IMR-90 (cell line): ENCODE measurements around the gene FCMR. TPM values are rescaled to one million over a fixed set of nuclear protein-coding genes. Genes with fewer than 3 reads are reported as not detected.

ENCODE experiments used
- ATAC-seq: fragments of 200-7000 bp; cut with Tn5 transposase; 2 replicates; pipeline ENCODE4 v1.9.1; 2020; ENCODE audit warnings: low read depth, mild to moderate bottlenecking, moderate library complexity
- BruUV-seq: library from RNA; stranded (reverse); fragments of 400-500 nt; replicated peaks from 2 replicates; lab custom pipeline; 2021; lab: Mats Ljungman, UMichigan
- CTCF ChIA-PET: fragments of 300-600 bp; formaldehyde crosslinking; extraction: SDS; loops from one replicate; lab custom pipeline; 2021; ENCODE audit warnings: antibody characterized with exemption; lab: Yijun Ruan, JAX
- POLR2A ChIA-PET: fragments of 300-600 bp; sonication (Branson Sonifier 250); formaldehyde crosslinking; loops from one replicate; lab custom pipeline; 2022; ENCODE audit warnings: antibody characterized with exemption; ENCODE audit not compliant: unreplicated experiment; lab: Charles Lee
- DNase-seq: peaks from one replicate; pipeline ENCODE4 v3.0.0; 2013
- H2AFZ ChIP-seq: replicated peaks from 2 replicates; pipeline ENCODE3; 2013; ENCODE audit warnings: low read length, mild to moderate bottlenecking; ENCODE audit not compliant: poor library complexity
- H2AK5ac ChIP-seq: 2 replicates; pipeline ENCODE4 v1.6.1; 2013; ENCODE audit warnings: low read depth, low read length, inconsistent platforms
- H2AK9ac ChIP-seq: replicated peaks from 2 replicates; pipeline ENCODE3; 2013; ENCODE audit warnings: mild to moderate bottlenecking, low read depth, low read length, moderate library complexity; ENCODE audit not compliant: poor library complexity
- H2BK120ac ChIP-seq: 2 replicates; pipeline ENCODE4 v1.6.1; 2013; ENCODE audit warnings: low read depth, low read length, inconsistent platforms
- H2BK15ac ChIP-seq: 3 replicates; pipeline ENCODE4 v1.6.1; 2013; ENCODE audit warnings: low read depth, low read length, inconsistent platforms
- H2BK20ac ChIP-seq: 2 replicates; pipeline ENCODE4 v1.6.1; 2013; ENCODE audit warnings: low read depth, mild to moderate bottlenecking, inconsistent platforms, low read length, moderate library complexity
- H2BK5ac ChIP-seq: 2 replicates; pipeline ENCODE4 v1.6.1; 2013; ENCODE audit warnings: mild to moderate bottlenecking, low read depth, low read length, inconsistent platforms; ENCODE audit not compliant: poor library complexity, severe bottlenecking
- H3K14ac ChIP-seq: replicated peaks from 2 replicates; pipeline ENCODE4 v1.6.1; 2013; ENCODE audit warnings: low read depth, low read length, inconsistent platforms
- H3K18ac ChIP-seq: 2 replicates; pipeline ENCODE4 v1.6.1; 2013; ENCODE audit warnings: low read depth, low read length, control low read depth
- H3K23ac ChIP-seq: 2 replicates; pipeline ENCODE4 v1.6.1; 2013; ENCODE audit warnings: low read depth, low read length, inconsistent platforms
- H3K27ac ChIP-seq: 2 replicates; pipeline ENCODE4 v1.5.1; 2013; ENCODE audit warnings: mild to moderate bottlenecking, control low read depth, low read length; ENCODE audit not compliant: insufficient read depth
- H3K27me3 ChIP-seq: 2 replicates; pipeline ENCODE4 v1.6.1; 2013; ENCODE audit warnings: low read length; ENCODE audit not compliant: control insufficient read depth, insufficient read depth
- H3K36me3 ChIP-seq: 2 replicates; pipeline ENCODE4 v1.6.1; 2013; ENCODE audit warnings: low read length, mixed read lengths; ENCODE audit not compliant: control insufficient read depth, insufficient read depth
- H3K4ac ChIP-seq: 2 replicates; pipeline ENCODE4 v1.6.1; 2013; ENCODE audit warnings: low read depth, low read length, inconsistent platforms
- H3K4me1 ChIP-seq: 2 replicates; pipeline ENCODE4 v1.6.1; 2013; ENCODE audit warnings: low read length, mixed read lengths; ENCODE audit not compliant: control insufficient read depth, insufficient read depth
- H3K4me2 ChIP-seq: 2 replicates; pipeline ENCODE4 v1.6.1; 2013; ENCODE audit warnings: low read depth, mild to moderate bottlenecking, control low read depth, low read length, moderate library complexity
- H3K4me3 ChIP-seq: 2 replicates; pipeline ENCODE4 v1.5.1; 2013; ENCODE audit warnings: low read depth, mild to moderate bottlenecking, control low read depth, low read length, moderate library complexity; ENCODE audit not compliant: insufficient read depth
- H3K56ac ChIP-seq: 2 replicates; pipeline ENCODE4 v1.6.1; 2013; ENCODE audit warnings: low read length, inconsistent platforms; ENCODE audit not compliant: insufficient read depth; ENCODE audit errors: extremely low read depth
- H3K79me1 ChIP-seq, 2 experiments: 2 replicates each; pipeline ENCODE4 v1.6.1; 2013; ENCODE audit warnings: low read length in 2 of 2, inconsistent platforms in 1 of 2, low read depth in 1 of 2
- H3K9ac ChIP-seq: 2 replicates; pipeline ENCODE4 v1.6.1; 2013; ENCODE audit warnings: low read depth, low read length, control low read depth
- H3K9me1 ChIP-seq: 2 replicates; pipeline ENCODE4 v1.6.1; 2013; ENCODE audit warnings: low read length, inconsistent platforms; ENCODE audit not compliant: insufficient read depth
- H3K9me3 ChIP-seq: 2 replicates; pipeline ENCODE4 v1.6.1; 2013; ENCODE audit warnings: low read length; ENCODE audit not compliant: control insufficient read depth, insufficient read depth
- H4K20me1 ChIP-seq: 2 replicates; pipeline ENCODE4 v1.6.1; 2013; ENCODE audit warnings: low read length, inconsistent platforms; ENCODE audit not compliant: insufficient read depth
- H4K5ac ChIP-seq: 2 replicates; pipeline ENCODE4 v1.6.1; 2013; ENCODE audit warnings: mild to moderate bottlenecking, low read depth, low read length, control low read depth
- H4K8ac ChIP-seq, 2 experiments: 2 replicates each; pipeline ENCODE4 v1.6.1; 2013; ENCODE audit warnings: low read depth in 2 of 2, low read length in 2 of 2, control low read depth in 1 of 2, inconsistent platforms in 1 of 2
- H4K91ac ChIP-seq: 2 replicates; pipeline ENCODE4 v1.6.1; 2013; ENCODE audit warnings: low read depth, low read length, inconsistent platforms; ENCODE audit not compliant: insufficient read depth
- CEBPB ChIP-seq: IDR thresholded peaks from 2 replicates; pipeline ENCODE4 v1.6.1; 2012; ENCODE audit warnings: low read depth, low read length, improper control_type of control experiment
- CHD1 ChIP-seq: IDR thresholded peaks from 2 replicates; pipeline ENCODE4 v1.6.1; 2012; ENCODE audit warnings: low read depth, low read length, improper control_type of control experiment
- CTCF ChIP-seq: conservative IDR thresholded peaks from 2 replicates; pipeline ENCODE4 v1.5.1; 2012; ENCODE audit warnings: mild to moderate bottlenecking, low read depth, low read length, improper control_type of control experiment
- ELK1 ChIP-seq: fragments of 150-350 bp; IDR thresholded peaks from 2 replicates; pipeline ENCODE4 v1.6.1; 2016; ENCODE audit warnings: low read depth, mild to moderate bottlenecking, low read length, moderate library complexity, borderline replicate concordance
- FOS ChIP-seq: fragments of 150-350 bp; IDR thresholded peaks from 2 replicates; pipeline ENCODE4 v1.6.1; 2016; ENCODE audit warnings: low read depth, low read length
- MAFK ChIP-seq: IDR thresholded peaks from 2 replicates; pipeline ENCODE4 v1.6.1; 2012; ENCODE audit warnings: low read depth, low read length, improper control_type of control experiment
- MAZ ChIP-seq: IDR thresholded peaks from 2 replicates; pipeline ENCODE4 v1.6.1; 2012; ENCODE audit warnings: low read depth, mild to moderate bottlenecking, low read length, improper control_type of control experiment, moderate library complexity, borderline replicate concordance
- MXI1 ChIP-seq: IDR thresholded peaks from 2 replicates; pipeline ENCODE4 v1.6.1; 2012; ENCODE audit warnings: low read depth, mild to moderate bottlenecking, low read length, moderate library complexity, borderline replicate concordance
- NFE2L2 ChIP-seq: fragments of 150-350 bp; IDR thresholded peaks from 2 replicates; pipeline ENCODE4 v1.6.1; 2016; ENCODE audit warnings: low read depth, mild to moderate bottlenecking, low read length
- RCOR1 ChIP-seq: IDR thresholded peaks from 2 replicates; pipeline ENCODE4 v1.6.1; 2012; ENCODE audit warnings: mild to moderate bottlenecking, low read length, improper control_type of control experiment; ENCODE audit not compliant: insufficient replicate concordance
- SMC3 ChIP-seq: fragments of 150-350 bp; IDR thresholded peaks from 2 replicates; pipeline ENCODE4 v1.6.1; 2016; ENCODE audit warnings: low read depth, mild to moderate bottlenecking, antibody characterized with exemption, low read length, moderate library complexity
- WGBS, 2 experiments: methylation state at CpG; one replicate each; pipeline versions ENCODE4 v1.1.5 to v1.1.7; 2013; ENCODE audit warnings: missing lambda C conversion rate in 2 of 2; ENCODE audit not compliant: insufficient read length in 1 of 2; ENCODE audit errors: extremely low coverage in 2 of 2; 5-methylcytosine and 5-hydroxymethylcytosine counted together
- dilution Hi-C: fragments of 300-500 bp; cut with HindIII; formaldehyde crosslinking; loops from one replicate; pipeline ENCODE4 v1.14.3; 2018; ENCODE audit warnings: low sequenced_read_pairs; ENCODE audit not compliant: unreplicated experiment
- in situ Hi-C: fragments of 300-500 bp; cut with MboI; formaldehyde crosslinking; loops from 3 replicates; pipeline ENCODE4 v1.14.3; 2019; ENCODE audit warnings: low sequenced_read_pairs, inconsistent platforms, mixed read lengths
- intact Hi-C: fragments of 100-400 bp; cut with micrococcal nuclease; formaldehyde crosslinking; loops from 2 replicates; pipeline ENCODE4 v1.10.0; 2022
- polyA plus RNA-seq, 3 experiments: library from polyadenylated mRNA; depleted of rRNA; stranded (reverse); fragments of >200 nt; gene quantifications; 2 replicates each; pipeline ENCODE4 v1.2.3, GENCODE V29; 2012; ENCODE audit warnings: low replicate concordance in 1 of 3
- total RNA-seq: library from RNA; depleted of rRNA; stranded (reverse); fragments of >200 nt; gene quantifications from 2 replicates; pipeline ENCODE4 v1.2.3, GENCODE V29; 2012

FCMR gene
- total and polyA plus RNA-seq, 2 of the 4 experiments (the other 2 are of a cell fraction): 0.09 TPM; not detected in 1

GRCh38 chr1:206867239-206867638 is 54.5 kb downstream of the FCMR start:
- Histone ChIP-seq H3K79me1 (no peaks in the 10 kb centered on the region), H4K20me1 (no peaks in the 10 kb centered on the region), H2AFZ (no peak overlapping the region), H3K18ac (no peak overlapping the region), H3K4me1 (peaks cover 6% of the 10 kb centered on the region), H3K56ac (no peak overlapping the region), H2BK20ac (no peak overlapping the region), H4K8ac (no peak overlapping the region), H2BK5ac (no peak overlapping the region), H3K9me1 (peaks cover 12% of the 10 kb centered on the region), H2BK15ac (peak overlapping the region; percentile 76; the same call in 1 of the 3 replicates), H3K27me3 (peaks cover 3% of the 10 kb centered on the region; the same call in 1 of the 2 replicates), H3K4me2 (no peak overlapping the region), H3K23ac (no peak overlapping the region), H2BK120ac (0 out of 2 replicates have a peak overlapping the region, but pooled peaks have one; percentile 10), H2AK9ac (no peak overlapping the region), H4K91ac (no peak overlapping the region), H3K9ac (no peak overlapping the region), H3K4ac (peak overlapping the region; percentile 51; the same call in 1 of the 2 replicates), H4K5ac (no peak overlapping the region), H3K4me3 (no peak overlapping the region), H3K27ac (no peak overlapping the region), H3K9me3 (no peaks in the 10 kb centered on the region; the same call in 1 of the 2 replicates), H3K36me3 (no peaks in the 10 kb centered on the region), H3K14ac (no peak overlapping the region), H2AK5ac (peak overlapping the region; percentile 51; the same call in 1 of the 2 replicates)
- no TSS peak for BruUV-seq
- in situ Hi-C loops (no loop called here), intact Hi-C loops (no loop called here), dilution Hi-C loops (no loop called here)
- DNase-seq (no peak), ATAC-seq (no peak)
- 100% methylated on average over 1 of the region's 1 CpG; no CpG with 5 or more reads in 1 of the 2 experiments for WGBS, 2 experiments
- POLR2A ChIA-PET: no interaction called here
- CTCF ChIA-PET: no interaction called here
- TF ChIP-seq MAZ (no peak), NFE2L2 (no peak), MAFK (no peak), CEBPB (no peak), CHD1 (no peak), CTCF (no peak), MXI1 (no peak), SMC3 (no peak), FOS (no peak), RCOR1 (no peak), ELK1 (no peak)
